Measurements from ENCODE around the gene TRPM3. TPM values are rescaled to one million over a fixed set of nuclear protein-coding genes. Genes with fewer than 3 reads are reported as not detected.
"Not testable (repeated sequence)": the region's sequence is repeated elsewhere in the genome, so short reads cannot be mapped to it uniquely, and the experiment has no call there.

The TRPM3 gene
- total RNA-seq, 1 donor: 0.72 TPM

GRCh38 chr9:70656281-70656680 lies 465.1 kb downstream of the TRPM3 start:
- Histone ChIP-seq H3K4me2 (ENCODE audit: insufficient read depth, low read length) (no peak overlapping the region), H3K79me2 (ENCODE audit: insufficient read depth, low read length) (no peaks in the 10 kb centered on the region), H2AFZ (ENCODE audit: low read length) (no peak overlapping the region), H3K9me3 (ENCODE audit: low read depth, low read length) (no peaks in the 10 kb centered on the region), H3K27ac (ENCODE audit: low read depth, low read length) (no peak overlapping the region), H3K4me1 (ENCODE audit: insufficient read depth, low read length) (no peaks in the 10 kb centered on the region), H3K27me3 (ENCODE audit: insufficient read depth, low read length) (no peaks in the 10 kb centered on the region), H3K36me3 (ENCODE audit: insufficient read depth, low read length) (no peaks in the 10 kb centered on the region), H3K4me3 (ENCODE audit: insufficient read depth, low read length) (no peak overlapping the region), H4K20me1 (ENCODE audit: insufficient read depth, low read length) (no peaks in the 10 kb centered on the region)
- no peak for TF ChIP-seq CTCF (IDR thresholded peaks at IDR 0.05; ENCODE audit: extremely low read depth, low read depth, low read length)
- no peak for DNase-seq (ENCODE audit: insufficient read length, low spot score, missing footprints)

GRCh38 chr9:70654144-70654543 lies 467.3 kb downstream of the TRPM3 start:
- Histone ChIP-seq H3K9me3 (ENCODE audit: low read depth, low read length) (no peaks in the 10 kb centered on the region), H3K4me3 (ENCODE audit: insufficient read depth, low read length) (no peak overlapping the region), H3K79me2 (ENCODE audit: insufficient read depth, low read length) (no peaks in the 10 kb centered on the region), H3K27me3 (ENCODE audit: insufficient read depth, low read length) (peaks cover 2% of the 10 kb centered on the region), H2AFZ (ENCODE audit: low read length) (no peak overlapping the region), H3K4me1 (ENCODE audit: insufficient read depth, low read length) (no peaks in the 10 kb centered on the region), H3K36me3 (ENCODE audit: insufficient read depth, low read length) (no peaks in the 10 kb centered on the region), H3K4me2 (ENCODE audit: insufficient read depth, low read length) (no peak overlapping the region), H4K20me1 (ENCODE audit: insufficient read depth, low read length) (no peaks in the 10 kb centered on the region), H3K27ac (ENCODE audit: low read depth, low read length) (no peak overlapping the region)
- no peak for TF ChIP-seq CTCF (IDR thresholded peaks at IDR 0.05; ENCODE audit: extremely low read depth, low read depth, low read length)
- no peak for DNase-seq (ENCODE audit: insufficient read length, low spot score, missing footprints)

- H3K4me3 ChIP-seq (ENCODE audit: insufficient read depth, low read length); H3K79me2 ChIP-seq (ENCODE audit: insufficient read depth, low read length); H3K4me1 ChIP-seq (ENCODE audit: insufficient read depth, low read length); H2AFZ ChIP-seq (ENCODE audit: low read length); DNase-seq (ENCODE audit: insufficient read length, low spot score, missing footprints); H3K4me2 ChIP-seq (ENCODE audit: insufficient read depth, low read length); H3K36me3 ChIP-seq (ENCODE audit: insufficient read depth, low read length); H4K20me1 ChIP-seq (ENCODE audit: insufficient read depth, low read length); H3K9me3 ChIP-seq (ENCODE audit: low read depth, low read length); H3K27ac ChIP-seq (ENCODE audit: low read depth, low read length): not testable (repeated sequence)
- H3K27me3 ChIP-seq (ENCODE audit: insufficient read depth, low read length): peaks cover 15% of the 10 kb centered on the region
Measured at GRCh38 chr9:70644627-70645026, 476.8 kb downstream of the TRPM3 start.

GRCh38 chr9:70642341-70642740 lies 479.1 kb downstream of the TRPM3 start:
- no peak overlapping the region for H3K4me2 ChIP-seq (ENCODE audit: insufficient read depth, low read length)
- DNase-seq (ENCODE audit: insufficient read length, low spot score, missing footprints): no peak
- TF ChIP-seq CTCF (IDR thresholded peaks at IDR 0.05; ENCODE audit: extremely low read depth, low read depth, low read length): no peak

More at GRCh38 chr9:70642341-70642740, 479.1 kb downstream of the TRPM3 start:
- Histone ChIP-seq H3K79me2 (ENCODE audit: insufficient read depth, low read length) (no peaks in the 10 kb centered on the region), H4K20me1 (ENCODE audit: insufficient read depth, low read length) (no peaks in the 10 kb centered on the region), H3K4me3 (ENCODE audit: insufficient read depth, low read length) (no peak overlapping the region), H2AFZ (ENCODE audit: low read length) (no peak overlapping the region), H3K27me3 (ENCODE audit: insufficient read depth, low read length) (peaks cover 13% of the 10 kb centered on the region), H3K36me3 (ENCODE audit: insufficient read depth, low read length) (no peaks in the 10 kb centered on the region), H3K27ac (ENCODE audit: low read depth, low read length) (no peak overlapping the region), H3K9me3 (ENCODE audit: low read depth, low read length) (no peaks in the 10 kb centered on the region), H3K4me1 (ENCODE audit: insufficient read depth, low read length) (peaks cover 4% of the 10 kb centered on the region)
